H7 (cell line): Measurements from ENCODE around the gene DPEP1. TPM values are rescaled to one million over a fixed set of nuclear protein-coding genes. Genes with fewer than 3 reads are reported as not detected.
"Not testable (repeated sequence)": the region's sequence is repeated elsewhere in the genome, so short reads cannot be mapped to it uniquely, and the experiment has no call there.

Experiments
- DNase-seq: peaks from one replicate; pipeline ENCODE4 v3.0.0; 2012
- H3K27me3 ChIP-seq: 2 replicates; pipeline ENCODE4 v1.6.0; 2011; ENCODE audit warnings: mild to moderate bottlenecking, low read length; ENCODE audit not compliant: control insufficient read depth, insufficient read depth
- H3K36me3 ChIP-seq: replicated peaks from 2 replicates; pipeline ENCODE4 v1.5.1; 2011; ENCODE audit warnings: low read length; ENCODE audit not compliant: control insufficient read depth, insufficient read depth
- H3K4me3 ChIP-seq: 2 replicates; pipeline ENCODE4 v1.5.1; 2011; ENCODE audit warnings: low read depth, mild to moderate bottlenecking, control low read depth, low read length, moderate library complexity; ENCODE audit not compliant: insufficient read depth
- total RNA-seq: library from RNA; depleted of rRNA; stranded (reverse); fragments of >200 nt; shearing (Covaris generic); gene quantifications from 2 replicates; pipeline ENCODE4 v1.2.3, GENCODE V29; 2014

Gene DPEP1
- total RNA-seq, 1 experiment from 2014 or later: 2.7 TPM

DNA sequence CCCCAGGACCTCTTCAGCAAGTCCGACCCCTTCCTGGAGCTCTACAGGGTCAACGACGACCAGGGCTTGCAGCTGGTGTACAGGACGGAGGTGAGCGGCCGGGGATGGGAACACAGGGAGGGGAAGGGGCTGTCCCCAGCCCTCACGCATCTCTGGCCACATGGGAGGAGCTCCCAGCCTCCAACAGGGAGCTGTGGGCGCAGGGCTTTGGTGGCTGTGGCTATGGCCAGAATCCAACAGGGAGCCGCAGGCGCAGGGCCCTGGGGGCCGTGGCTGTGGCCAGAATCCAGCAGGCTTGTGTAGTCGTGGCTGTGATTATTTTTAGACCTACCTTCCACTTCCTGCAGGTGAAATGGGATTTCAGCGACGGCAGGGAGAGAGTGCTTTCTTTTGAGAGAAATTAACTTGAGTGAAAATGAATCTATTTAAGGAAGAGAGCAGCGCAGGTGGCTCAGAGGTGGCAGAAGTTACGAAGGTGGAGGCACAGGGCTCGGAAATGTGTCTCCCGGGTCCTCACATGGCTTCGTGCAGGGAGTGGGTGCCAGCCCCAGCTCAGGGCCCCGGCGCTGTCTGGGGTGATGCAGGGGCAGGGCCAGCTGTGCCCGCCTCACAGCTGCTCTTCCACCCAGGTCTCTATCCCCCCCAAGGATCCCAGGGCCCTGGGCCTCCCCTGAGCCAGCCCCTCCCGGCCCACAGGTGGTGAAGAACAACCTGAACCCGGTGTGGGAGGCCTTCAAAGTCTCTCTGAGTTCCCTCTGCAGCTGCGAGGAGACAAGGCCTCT, 28.5 kb upstream of the DPEP1 start:
- H3K36me3 ChIP-seq: no peaks in the 10 kb centered on the region; the same call in 1 of the 2 replicates
- DNase-seq: peak; percentile 70
- no peaks in the 10 kb centered on the region for H3K27me3 ChIP-seq
- H3K4me3 ChIP-seq: no peak overlapping the region

DNA sequence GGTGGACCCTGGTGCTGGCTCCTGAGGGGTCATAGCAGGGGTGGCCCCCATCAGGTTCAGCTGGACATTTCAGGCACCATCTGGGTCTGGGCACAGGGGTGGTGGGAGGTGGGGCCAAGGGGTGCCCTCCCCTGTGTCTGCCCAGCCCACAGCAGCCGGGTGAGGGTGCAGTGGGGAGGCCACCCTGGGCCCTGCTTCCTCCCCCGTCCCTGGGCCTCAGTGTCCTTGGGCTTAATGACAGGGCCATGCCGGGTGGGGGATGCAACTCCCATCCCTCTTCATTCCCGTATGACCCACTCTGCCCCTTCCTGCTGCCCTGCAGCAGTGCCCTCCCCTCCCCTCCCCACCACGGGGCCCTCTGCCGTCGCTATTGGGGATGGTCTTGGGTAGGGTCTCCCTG, 27.2 kb upstream of the DPEP1 start:
- no peak for DNase-seq
- H3K27me3 ChIP-seq: no peaks in the 10 kb centered on the region
- H3K36me3 ChIP-seq: no peaks in the 10 kb centered on the region; the same call in 1 of the 2 replicates
- no peak overlapping the region for H3K4me3 ChIP-seq

DNA sequence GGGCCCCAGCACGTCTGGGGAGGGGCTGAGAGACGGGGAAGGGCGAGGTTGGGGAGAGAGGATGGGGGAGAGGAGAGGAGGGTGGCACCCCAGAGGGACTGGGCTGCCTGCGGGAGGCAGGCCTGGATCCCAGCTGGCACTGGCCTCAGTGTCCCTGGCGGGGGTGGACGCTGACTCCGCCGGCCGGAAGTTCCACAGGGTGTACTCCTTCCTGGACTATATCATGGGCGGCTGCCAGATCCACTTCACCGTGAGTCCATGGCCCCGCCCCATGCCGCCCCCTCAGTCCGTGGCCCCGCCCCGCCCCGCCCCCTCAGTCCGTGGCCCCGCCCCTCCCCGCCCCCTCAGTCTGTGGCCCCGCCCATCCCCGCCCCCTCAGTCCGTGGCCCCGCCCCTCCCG, 26.6 kb upstream of the DPEP1 start:
- DNase-seq: peak; percentile 90
- no peak overlapping the region for H3K4me3 ChIP-seq
- H3K36me3 ChIP-seq: no peaks in the 10 kb centered on the region; the same call in 1 of the 2 replicates
- H3K27me3 ChIP-seq: no peaks in the 10 kb centered on the region

DNA sequence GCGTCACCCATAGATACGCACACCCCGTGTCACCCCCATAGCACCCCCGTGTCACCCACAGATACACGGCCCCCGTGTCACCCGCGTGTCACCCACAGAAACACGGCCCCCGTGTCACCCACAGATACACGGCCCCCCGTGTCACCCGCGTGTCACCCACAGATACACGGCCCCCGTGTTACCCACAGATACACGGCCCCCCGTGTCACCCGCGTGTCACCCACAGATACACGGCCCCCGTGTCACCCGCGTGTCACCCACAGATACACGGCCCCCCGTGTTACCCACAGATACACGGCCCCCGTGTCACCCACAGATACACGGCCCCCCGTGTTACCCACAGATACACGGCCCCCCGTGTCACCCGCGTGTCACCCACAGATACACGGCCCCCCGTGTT, 25.8 kb upstream of the DPEP1 start:
- not testable (repeated sequence) for H3K27me3 ChIP-seq, DNase-seq

DNA sequence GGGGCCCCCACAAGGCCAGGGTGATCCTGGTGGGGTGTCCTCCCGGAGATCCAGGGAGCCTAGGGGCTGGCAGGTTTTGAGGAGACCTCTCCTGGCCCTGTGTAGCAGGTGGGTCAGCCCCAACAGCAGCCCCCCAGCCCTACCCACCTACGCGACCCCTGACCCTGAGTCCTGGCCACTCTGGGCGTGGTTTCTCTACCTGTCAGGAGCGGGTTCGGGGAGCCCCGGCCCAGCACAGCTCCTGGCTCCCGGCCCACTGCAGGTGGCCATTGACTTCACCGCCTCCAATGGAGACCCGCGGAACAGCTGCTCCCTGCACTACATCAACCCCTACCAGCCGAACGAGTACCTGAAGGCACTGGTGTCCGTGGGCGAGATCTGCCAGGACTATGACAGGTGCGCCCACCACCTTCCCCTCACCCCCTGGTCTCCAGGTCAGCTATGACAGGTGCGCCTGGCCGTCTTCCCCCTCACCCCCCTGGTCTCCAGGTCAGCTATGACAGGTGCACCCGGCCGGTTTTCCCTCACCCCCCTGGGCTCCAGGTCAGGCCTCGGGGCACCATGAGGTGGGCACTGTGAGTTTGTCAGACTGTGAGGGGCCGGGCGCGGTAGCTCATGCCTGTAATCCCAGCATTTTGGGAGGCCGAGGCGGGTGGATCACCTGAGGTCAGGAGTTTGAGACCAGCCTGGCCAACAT, 24.9 kb upstream of the DPEP1 start:
- Histone ChIP-seq H3K27me3 (no peaks in the 10 kb centered on the region), H3K36me3 (no peaks in the 10 kb centered on the region; the same call in 1 of the 2 replicates), H3K4me3 (no peak overlapping the region)
- peak; percentile 48 for DNase-seq

More for the DNA sequence above, 25.8 kb upstream of the DPEP1 start:
- not testable (repeated sequence) for H3K4me3 ChIP-seq, H3K36me3 ChIP-seq

DNA sequence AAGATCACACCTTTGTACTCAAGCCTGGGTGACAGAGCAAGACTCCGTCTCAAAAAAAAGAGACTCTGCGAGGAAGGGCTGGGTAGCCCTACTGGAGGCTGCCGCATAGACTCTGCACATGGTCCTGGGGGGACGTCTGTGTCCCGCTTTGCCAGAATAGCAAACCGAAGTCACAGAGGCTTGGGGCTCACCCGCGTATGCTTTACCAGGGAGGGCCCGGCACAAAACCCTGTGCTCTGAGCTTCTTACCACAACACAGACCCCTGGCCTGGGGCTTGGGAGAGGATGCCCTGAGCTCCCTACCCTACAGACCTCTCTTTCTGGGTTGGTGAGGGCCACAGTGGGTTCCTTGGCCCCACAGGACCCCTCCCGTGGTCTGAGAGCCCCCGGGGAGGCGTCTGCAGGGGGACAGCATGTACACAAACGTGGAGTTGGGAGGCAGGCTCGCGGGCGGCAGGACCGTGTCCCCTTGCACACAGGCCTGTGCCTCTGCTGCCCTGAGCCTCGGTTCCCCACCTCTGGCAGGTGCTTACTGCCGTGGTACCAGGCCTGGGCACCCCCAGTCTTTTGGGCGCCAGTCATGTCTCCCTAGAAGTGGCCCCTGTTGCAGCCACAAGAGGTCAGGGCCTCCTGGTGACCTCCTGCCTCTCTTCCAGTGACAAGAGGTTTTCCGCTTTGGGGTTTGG, 24.1 kb upstream of the DPEP1 start:
- Histone ChIP-seq H3K4me3 (no peak overlapping the region), H3K27me3 (no peaks in the 10 kb centered on the region), H3K36me3 (no peaks in the 10 kb centered on the region; the same call in 1 of the 2 replicates)
- peak; percentile 32 for DNase-seq

DNA sequence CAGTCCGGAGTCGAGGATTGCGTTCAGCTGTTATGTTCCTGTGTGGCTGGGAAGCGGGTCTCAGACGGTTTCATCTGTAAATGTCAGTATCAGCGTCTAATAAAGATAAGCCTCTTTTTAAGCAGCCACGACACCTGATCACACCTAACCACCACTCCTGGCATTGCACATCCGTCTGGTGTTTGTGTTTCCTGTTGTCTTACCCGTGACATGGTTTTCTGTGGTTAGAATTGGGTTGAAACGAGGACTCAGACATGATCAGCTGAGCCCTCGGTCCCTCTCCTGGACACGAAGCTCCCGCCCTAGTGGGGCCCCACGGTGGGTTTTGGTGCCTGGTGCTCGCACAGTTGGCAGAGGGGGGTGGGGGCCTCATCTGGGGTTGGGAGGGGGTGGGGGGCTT, 19.6 kb upstream of the DPEP1 start:
- no peak overlapping the region for H3K4me3 ChIP-seq
- DNase-seq: peak; percentile 34
- no peaks in the 10 kb centered on the region for H3K27me3 ChIP-seq
- no peaks in the 10 kb centered on the region; the same call in 1 of the 2 replicates for H3K36me3 ChIP-seq

DNA sequence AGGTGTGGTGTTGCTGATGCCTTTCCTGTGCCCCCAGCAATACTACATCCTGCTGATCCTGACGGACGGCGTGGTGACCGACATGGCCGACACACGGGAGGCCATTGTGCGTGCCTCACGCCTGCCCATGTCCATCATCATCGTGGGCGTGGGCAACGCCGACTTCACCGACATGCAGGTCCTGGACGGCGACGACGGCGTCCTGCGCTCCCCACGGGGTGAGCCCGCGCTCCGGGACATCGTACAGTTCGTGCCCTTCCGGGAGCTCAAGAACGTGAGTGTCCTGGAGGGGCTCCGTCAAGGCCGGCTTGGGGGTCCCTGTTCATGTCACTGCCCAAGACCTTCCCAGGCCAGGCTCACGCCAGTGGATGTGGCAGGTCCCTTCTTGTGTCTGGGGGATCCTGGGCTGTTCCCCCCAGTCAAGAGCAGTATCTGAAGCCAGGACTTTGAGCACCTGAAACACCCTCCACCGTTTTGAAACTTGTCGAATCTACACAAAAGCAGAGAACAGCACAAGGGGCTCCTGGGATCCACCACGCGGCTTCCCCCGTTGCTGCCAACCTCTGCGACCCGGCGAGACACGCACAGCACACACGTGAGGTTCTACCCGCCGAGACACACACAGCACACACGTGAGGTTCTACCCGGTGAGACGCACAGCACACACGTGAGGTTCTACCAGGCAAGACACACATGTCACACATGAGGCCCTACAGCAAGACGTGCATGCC, 17.9 kb upstream of the DPEP1 start:
- Histone ChIP-seq H3K27me3 (no peaks in the 10 kb centered on the region), H3K36me3 (no peaks in the 10 kb centered on the region), H3K4me3 (no peak overlapping the region)
- no peak for DNase-seq

DNA sequence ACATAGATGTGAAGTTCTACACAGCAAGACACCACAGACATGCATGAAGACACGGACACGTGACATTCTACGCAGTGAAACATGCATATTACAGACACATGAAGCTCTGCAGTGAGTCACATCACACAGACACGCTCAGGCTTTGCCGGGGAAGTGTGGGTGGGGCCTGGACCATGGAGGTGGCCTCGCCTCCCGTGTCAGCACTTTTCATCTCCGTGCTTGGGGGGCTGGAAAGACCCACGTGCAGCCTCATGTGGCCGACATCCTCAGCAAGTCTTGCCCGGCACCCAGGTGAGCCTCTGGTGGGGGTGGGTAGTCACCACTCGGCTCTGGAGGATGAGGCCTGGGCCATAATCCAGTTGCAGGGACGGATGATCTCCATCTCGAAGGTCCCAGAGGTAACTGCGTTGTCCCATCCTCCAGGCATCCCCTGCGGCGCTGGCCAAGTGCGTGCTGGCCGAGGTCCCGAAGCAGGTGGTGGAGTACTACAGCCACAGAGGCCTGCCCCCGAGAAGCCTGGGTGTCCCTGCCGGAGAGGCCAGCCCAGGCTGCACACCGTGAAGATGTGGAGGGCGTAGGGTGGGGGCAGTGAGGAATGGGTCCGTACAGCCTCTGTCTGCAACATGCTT, 17.3 kb upstream of the DPEP1 start:
- DNase-seq: no peak
- Histone ChIP-seq H3K36me3 (no peaks in the 10 kb centered on the region), H3K27me3 (no peaks in the 10 kb centered on the region), H3K4me3 (no peak overlapping the region)

DNA sequence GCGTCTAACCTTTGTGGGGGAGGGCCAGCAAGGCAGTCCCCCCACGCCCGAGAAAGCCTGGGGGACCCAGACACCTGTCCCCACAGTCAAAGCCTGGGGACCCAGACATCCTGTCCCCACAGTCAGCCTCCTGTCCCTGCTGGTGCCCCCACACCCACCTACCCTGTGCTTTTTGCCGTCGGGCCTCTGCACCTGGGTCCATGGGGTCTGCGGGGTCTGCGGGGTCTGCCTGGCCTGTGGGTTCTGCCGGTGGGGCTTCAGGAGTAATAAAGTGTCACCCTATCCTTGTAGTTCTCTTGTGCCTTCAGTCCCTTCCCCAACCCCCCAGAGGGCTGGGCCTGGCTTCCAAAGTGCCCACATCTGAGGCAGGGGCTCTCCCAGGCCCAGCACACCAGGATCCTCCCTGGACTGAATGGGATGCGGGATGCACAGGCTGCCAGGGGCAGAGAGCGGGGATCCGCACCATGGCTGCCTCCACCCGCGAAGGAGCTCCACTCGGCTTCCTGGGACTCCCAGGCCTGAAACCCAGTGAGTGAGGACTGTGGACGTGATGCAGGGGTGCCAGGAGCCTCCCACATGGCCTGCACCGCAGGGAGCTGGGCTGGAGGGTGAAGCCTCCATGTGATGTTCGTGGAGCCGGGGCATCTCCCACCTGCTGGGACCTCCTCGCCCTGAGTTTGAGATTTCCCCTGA, 16.3 kb upstream of the DPEP1 start:
- Histone ChIP-seq H3K4me3 (no peak overlapping the region), H3K27me3 (no peaks in the 10 kb centered on the region), H3K36me3 (no peaks in the 10 kb centered on the region)
- no peak for DNase-seq

DNA sequence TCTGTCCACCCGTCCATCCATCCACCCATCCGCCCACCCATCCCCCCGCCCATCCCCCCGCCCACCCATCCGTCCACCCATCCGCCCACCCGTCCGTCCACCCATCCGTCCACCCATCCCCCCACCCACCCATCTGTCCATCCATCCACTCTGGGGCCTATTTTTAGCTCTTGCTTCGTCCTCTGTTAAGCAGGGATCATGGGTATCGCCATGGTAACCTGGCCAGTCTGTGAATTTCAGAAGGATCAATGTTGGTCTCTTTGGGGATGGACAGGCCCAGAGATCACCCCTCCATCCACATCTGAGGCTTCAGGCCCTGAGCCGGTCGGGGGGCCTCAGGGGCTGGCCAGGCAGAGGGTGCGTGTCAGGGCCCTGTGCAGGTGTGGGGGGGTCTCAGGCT, 15.2 kb upstream of the DPEP1 start:
- no peaks in the 10 kb centered on the region for H3K36me3 ChIP-seq
- no peak for DNase-seq
- no peak overlapping the region for H3K4me3 ChIP-seq
- H3K27me3 ChIP-seq: no peaks in the 10 kb centered on the region

DNA sequence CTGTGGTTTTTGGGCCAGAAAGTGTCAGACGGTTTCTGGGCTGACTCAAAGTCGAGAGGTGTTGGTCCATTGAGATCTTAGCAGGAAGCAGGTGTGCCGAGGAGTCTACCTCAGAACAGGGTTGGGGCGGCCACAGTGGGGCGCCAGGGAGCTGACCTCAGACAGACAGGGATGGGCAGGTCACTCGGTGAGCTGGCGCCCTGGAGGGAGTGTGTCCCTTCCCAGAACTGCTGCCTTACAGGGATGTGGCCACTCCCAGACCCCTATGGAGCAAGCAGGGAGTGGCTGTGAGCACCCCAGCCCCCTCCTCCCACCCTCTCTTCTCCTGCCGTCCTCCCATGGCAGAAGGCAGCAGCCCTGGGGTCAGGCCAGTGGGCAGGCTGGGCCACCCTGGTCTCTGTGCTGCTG, 14.0 kb upstream of the DPEP1 start:
- H3K27me3 ChIP-seq: no peaks in the 10 kb centered on the region
- H3K36me3 ChIP-seq: no peaks in the 10 kb centered on the region
- H3K4me3 ChIP-seq: no peak overlapping the region
- peak; percentile 92 for DNase-seq

DNA sequence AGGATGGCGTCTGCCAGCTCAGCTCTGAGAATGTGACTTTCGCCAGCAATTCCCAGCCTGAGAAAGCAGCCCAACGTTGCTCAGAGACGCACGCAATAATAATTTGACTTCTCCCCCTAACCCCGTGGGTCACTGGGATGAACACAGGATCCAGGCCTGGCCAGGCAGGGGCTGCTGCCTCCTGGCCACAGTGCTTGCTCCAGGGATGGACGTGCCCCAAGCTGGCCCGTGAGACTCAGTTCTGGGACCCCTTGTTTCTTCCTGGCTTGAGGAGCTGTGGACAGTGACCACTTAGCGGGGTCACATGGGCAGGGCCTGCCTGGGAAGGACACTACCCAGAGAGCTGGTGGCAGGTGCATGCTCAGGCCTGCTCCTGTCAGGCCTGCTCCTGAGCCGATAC, 13.5 kb upstream of the DPEP1 start:
- DNase-seq: no peak
- no peak overlapping the region for H3K4me3 ChIP-seq
- H3K27me3 ChIP-seq: no peaks in the 10 kb centered on the region
- H3K36me3 ChIP-seq: no peaks in the 10 kb centered on the region
